Erythroblast (primary cell): ENCODE data around the gene COBL.

Experiments used
- GATA1 ChIP-seq: IDR thresholded peaks from 2 replicates; pipeline ENCODE4 v1.6.1; 2011; ENCODE audit warnings: low read depth, mild to moderate bottlenecking, control low read depth, low read length, moderate library complexity
- POLR2A ChIP-seq: IDR thresholded peaks from 2 replicates; pipeline ENCODE4 v1.6.1; 2011; ENCODE audit warnings: mild to moderate bottlenecking, low read length

DNA sequence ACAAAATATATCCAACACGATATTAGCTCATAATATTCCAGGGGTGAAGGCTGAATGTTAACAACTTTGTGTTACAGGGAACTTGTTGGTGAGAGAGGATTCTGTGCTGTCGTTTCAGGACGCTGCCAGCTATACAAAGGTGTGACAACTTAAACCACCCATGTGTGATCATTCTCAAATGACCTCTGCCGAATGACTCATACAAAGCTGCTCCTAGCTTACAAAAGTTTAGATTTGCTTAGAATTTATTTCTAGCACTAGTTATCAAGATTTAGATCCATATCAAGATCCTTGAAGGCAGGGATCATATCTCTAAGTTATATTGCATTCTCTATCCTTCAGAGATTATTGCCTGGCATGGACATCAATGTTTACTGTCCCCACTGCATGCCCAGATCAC lies 65.3 kb downstream of the COBL start:
- no peak for TF ChIP-seq POLR2A
- no peak for TF ChIP-seq GATA1
